Peyer's patch (tissue), 4 donors: ENCODE data around the gene PIP5KL1. TPM values are rescaled to one million over a fixed set of nuclear protein-coding genes. Genes with fewer than 3 reads are reported as not detected.

Experiments used
- DNase-seq, 3 donors: peaks; one replicate each; pipeline ENCODE4 v3.0.0-alpha.2; 2017 to 2019
- H3K27ac ChIP-seq, 4 donors: fragments of 200-600 bp; sonication (generic); one replicate each; pipeline ENCODE4 v1.5.1; 2016 to 2019
- H3K27me3 ChIP-seq, 2 donors: fragments of 200-600 bp; sonication (generic); one replicate each; pipeline ENCODE4 v1.5.1; 2019
- H3K36me3 ChIP-seq, 3 donors: fragments of 200-600 bp; sonication (generic); one replicate each; pipeline ENCODE4 v1.5.1; 2016 to 2019
- H3K4me1 ChIP-seq, 4 donors: fragments of 200-600 bp; sonication (generic); one replicate each; pipeline ENCODE4 v1.5.1; 2016 to 2019
- H3K4me3 ChIP-seq, 4 donors: fragments of 200-600 bp; sonication (generic); 1 replicate in 3 of 4; 2 replicates in 1 of 4; pipeline ENCODE4 v1.5.1; 2016 to 2019; ENCODE audit warnings: mild to moderate bottlenecking in 1 of 4
- H3K9me3 ChIP-seq, 4 donors: fragments of 200-600 bp; sonication (generic); one replicate each; pipeline ENCODE4 v1.5.1; 2016 to 2019; ENCODE audit warnings: mild to moderate bottlenecking in 1 of 4
- POLR2A ChIP-seq, 2 donors: fragments of 450-650 bp; IDR thresholded peaks; one replicate each; pipeline ENCODE4 v1.5.1; 2017; ENCODE audit warnings: antibody characterized with exemption in 2 of 2, mild to moderate bottlenecking in 2 of 2, moderate library complexity in 2 of 2
- total RNA-seq, 4 donors: library from RNA; depleted of rRNA; stranded (reverse); fragments of >200 nt; gene quantifications; one replicate each; pipeline ENCODE4 v1.1.0, GENCODE V29; 2016
- TF ChIP-seq, protein P1 (sequence below), 6 experiments: fragments of 450-650 bp in 4 of 6; fragments of 200-600 bp in 2 of 6; sonication (generic) in 1 of 6; IDR thresholded peaks; one replicate each; pipeline ENCODE4 v1.5.1; 2017 to 2019; ENCODE audit warnings: antibody characterized with exemption in 6 of 6, mild to moderate bottlenecking in 3 of 6, moderate library complexity in 1 of 6

The PIP5KL1 gene
- total RNA-seq, 4 donors from 2014 or later = 2.5 TPM; not detected in 3

DNA sequence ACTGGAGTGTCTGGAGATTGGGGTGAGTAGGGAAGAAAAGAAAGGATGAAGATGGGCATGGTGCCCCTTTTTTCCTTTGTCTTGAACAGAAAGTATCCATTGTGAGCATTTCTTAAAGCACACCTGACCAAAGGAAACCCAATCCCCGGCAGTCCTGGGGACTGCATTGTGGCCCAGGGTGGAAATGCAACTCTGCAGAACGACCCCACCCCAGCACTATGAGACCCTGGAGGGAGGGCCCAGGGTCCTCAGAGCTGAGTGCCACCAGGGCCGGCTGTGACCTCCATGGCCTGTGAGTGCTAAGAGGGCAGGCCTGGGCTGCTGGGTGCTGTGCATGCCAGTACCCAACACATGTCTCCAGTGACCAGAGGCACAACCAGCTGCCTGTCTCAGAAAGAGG is 31.7 kb upstream of the PIP5KL1 start:
- no peak overlapping the region for H3K4me3 ChIP-seq
- H3K4me1 ChIP-seq = peaks cover 10 to 71% (median 51%) of the 10 kb centered on the region in 4 donors
- no peak for DNase-seq
- no peaks in the 10 kb centered on the region for H3K9me3 ChIP-seq
- H3K27me3 ChIP-seq = no peaks in the 10 kb centered on the region
- no peak for TF ChIP-seq POLR2A (IDR thresholded peaks at IDR 0.05)
- TF ChIP-seq, protein P1, sequence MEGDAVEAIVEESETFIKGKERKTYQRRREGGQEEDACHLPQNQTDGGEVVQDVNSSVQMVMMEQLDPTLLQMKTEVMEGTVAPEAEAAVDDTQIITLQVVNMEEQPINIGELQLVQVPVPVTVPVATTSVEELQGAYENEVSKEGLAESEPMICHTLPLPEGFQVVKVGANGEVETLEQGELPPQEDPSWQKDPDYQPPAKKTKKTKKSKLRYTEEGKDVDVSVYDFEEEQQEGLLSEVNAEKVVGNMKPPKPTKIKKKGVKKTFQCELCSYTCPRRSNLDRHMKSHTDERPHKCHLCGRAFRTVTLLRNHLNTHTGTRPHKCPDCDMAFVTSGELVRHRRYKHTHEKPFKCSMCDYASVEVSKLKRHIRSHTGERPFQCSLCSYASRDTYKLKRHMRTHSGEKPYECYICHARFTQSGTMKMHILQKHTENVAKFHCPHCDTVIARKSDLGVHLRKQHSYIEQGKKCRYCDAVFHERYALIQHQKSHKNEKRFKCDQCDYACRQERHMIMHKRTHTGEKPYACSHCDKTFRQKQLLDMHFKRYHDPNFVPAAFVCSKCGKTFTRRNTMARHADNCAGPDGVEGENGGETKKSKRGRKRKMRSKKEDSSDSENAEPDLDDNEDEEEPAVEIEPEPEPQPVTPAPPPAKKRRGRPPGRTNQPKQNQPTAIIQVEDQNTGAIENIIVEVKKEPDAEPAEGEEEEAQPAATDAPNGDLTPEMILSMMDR (IDR thresholded peaks at IDR 0.05) = no peak
- peak overlapping the region in 3 of 4 donors; percentile 83 to 96 (median 95) for H3K27ac ChIP-seq
- no peaks in the 10 kb centered on the region for H3K36me3 ChIP-seq

DNA sequence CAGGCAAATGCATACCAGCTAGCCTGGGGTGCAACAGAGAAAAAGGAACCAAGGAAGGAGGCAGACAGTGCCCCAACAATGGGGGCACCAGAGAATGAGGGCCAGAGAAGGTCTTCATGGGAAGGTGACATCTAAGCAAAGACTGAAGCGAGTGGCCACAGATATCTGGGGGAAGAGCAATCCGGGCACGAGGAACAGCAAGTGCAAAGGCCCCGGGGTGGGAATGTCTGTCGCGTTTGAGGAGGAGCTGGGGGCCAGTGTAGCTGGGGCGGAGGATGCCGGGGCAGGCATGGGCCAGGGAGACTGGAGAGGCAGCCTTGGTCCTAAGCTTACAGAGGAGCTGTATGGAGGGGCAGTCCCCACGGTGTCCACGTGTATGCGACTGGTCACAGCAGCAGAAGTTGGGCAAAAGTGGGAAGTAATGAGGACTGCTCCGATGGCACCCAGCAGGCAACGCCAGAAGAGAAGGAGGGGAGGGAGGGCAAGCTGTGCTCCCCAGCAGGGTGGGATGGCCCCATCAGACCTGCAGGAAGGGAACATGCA is 31.1 kb upstream of the PIP5KL1 start:
- Histone ChIP-seq H3K36me3 (no peaks in the 10 kb centered on the region), H3K27ac (peak overlapping the region in 1 of 4 donors; percentile 71), H3K27me3 (no peaks in the 10 kb centered on the region), H3K4me1 (peaks cover 5 to 67% (median 48%) of the 10 kb centered on the region in 4 donors), H3K4me3 (no peak overlapping the region), H3K9me3 (no peaks in the 10 kb centered on the region)
- TF ChIP-seq, protein P1 (IDR thresholded peaks at IDR 0.05) = no peak
- TF ChIP-seq POLR2A (IDR thresholded peaks at IDR 0.05) = no peak
- no peak for DNase-seq

DNA sequence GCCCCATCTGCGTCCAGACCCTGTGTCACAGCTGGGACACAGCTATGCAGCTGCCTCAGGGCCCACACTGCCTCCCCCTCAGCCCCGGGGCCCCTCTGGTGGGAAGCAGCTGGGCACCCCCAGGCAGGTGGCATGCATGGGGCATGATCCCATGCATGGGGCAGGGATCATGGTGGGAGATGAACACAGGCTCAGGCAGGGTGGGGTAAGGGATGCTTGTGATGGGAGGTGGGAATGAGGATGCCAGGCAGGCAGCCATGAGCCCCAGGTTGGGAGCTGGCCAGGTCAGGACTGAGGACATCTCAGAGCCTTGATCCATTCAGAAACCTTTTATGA is 30.5 kb upstream of the PIP5KL1 start:
- no peak for DNase-seq
- Histone ChIP-seq H3K27ac (peak overlapping the region; percentile 37 to 86 (median 58)), H3K36me3 (no peaks in the 10 kb centered on the region), H3K4me1 (peaks cover 5 to 67% (median 45%) of the 10 kb centered on the region in 4 donors), H3K9me3 (no peaks in the 10 kb centered on the region), H3K27me3 (no peaks in the 10 kb centered on the region), H3K4me3 (no peak overlapping the region)
- TF ChIP-seq POLR2A (IDR thresholded peaks at IDR 0.05) = no peak
- TF ChIP-seq, protein P1 (IDR thresholded peaks at IDR 0.05) = no peak

DNA sequence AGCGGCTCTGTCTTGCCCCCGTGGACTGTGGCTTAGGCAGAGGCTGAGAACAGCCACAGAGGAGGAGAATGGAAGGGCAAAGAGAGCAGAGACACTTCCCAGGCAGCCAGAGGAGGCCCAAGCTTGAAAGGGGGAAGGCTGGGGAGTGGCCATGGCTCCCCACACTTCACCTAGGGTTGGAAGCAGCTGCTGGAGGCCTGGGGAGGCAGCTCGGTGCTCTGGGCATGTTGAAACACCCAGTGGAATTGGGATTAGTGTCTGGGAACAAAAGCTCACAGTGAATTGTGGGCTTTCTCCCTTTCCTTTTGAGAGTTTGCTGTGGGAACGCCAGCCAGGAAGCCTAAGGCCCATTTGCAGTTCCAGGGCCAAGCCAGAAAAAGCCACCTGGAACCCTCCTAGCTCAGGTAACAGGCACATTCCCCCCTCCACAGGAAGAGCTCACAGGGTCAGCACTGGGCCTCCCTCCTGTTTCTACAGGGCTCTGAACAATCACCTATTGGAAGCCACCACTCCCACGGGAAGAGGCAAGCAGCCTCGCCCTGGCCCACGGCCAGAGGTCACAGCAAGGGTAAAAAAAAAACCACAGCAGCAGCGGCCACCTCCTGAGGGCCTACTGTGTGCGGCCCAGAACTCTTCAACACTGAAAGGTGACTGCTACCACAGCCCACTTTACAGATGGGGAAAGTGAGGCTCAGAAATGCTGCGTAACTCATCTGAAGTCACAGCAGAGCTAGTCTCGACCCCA is 30.0 kb upstream of the PIP5KL1 start:
- H3K36me3 ChIP-seq = no peaks in the 10 kb centered on the region
- no peaks in the 10 kb centered on the region for H3K27me3 ChIP-seq
- H3K4me1 ChIP-seq = peaks cover 6 to 67% (median 43%) of the 10 kb centered on the region in 4 donors
- DNase-seq = no peak
- H3K9me3 ChIP-seq = no peaks in the 10 kb centered on the region
- no peak overlapping the region for H3K4me3 ChIP-seq
- TF ChIP-seq POLR2A (IDR thresholded peaks at IDR 0.05) = peak in 1 of 2 donors; percentile 9
- TF ChIP-seq, protein P1 (IDR thresholded peaks at IDR 0.05) = no peak
- H3K27ac ChIP-seq = peak overlapping the region; percentile 37 to 86 (median 58)

DNA sequence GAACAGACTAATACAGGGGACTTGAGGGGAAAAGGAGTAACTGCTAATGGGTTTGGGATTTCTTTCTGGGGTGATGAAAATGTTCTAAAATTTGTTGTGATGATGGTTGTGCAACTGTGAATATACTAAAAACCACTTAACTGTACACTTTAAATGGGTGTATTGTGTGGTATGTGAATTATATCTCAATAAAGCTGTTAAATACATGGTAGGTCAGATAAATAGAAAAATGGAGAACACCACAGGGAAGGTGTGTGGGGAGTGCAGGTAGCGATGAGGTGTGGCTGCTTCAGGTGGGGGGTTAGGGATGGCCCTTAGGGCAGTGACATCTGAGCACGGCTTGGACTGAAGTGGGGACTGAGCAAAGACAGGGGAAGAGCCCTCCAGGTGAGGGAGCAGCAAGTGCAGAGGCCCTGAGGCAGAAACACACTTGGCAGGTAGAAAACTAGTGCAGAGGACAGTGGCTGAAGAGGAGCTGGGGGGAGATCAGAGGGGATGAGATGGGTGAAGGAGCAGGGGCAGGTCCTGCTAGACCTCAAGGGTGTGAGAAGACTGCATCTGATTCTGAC is 29.3 kb upstream of the PIP5KL1 start:
- Histone ChIP-seq H3K4me1 (peaks cover 13 to 67% (median 44%) of the 10 kb centered on the region in 4 donors), H3K27ac (peak overlapping the region; percentile 37 to 86 (median 58)), H3K27me3 (no peaks in the 10 kb centered on the region), H3K9me3 (no peaks in the 10 kb centered on the region), H3K36me3 (no peaks in the 10 kb centered on the region), H3K4me3 (no peak overlapping the region)
- DNase-seq = no peak
- no peak for TF ChIP-seq POLR2A (IDR thresholded peaks at IDR 0.05)
- TF ChIP-seq, protein P1 (IDR thresholded peaks at IDR 0.05) = no peak
